Measurements from ENCODE around the gene POLR2B. TPM values are rescaled to one million over a fixed set of nuclear protein-coding genes. Genes with fewer than 3 reads are reported as not detected.
A peak's percentile ranks its signal among the peaks of the same experiment; 100 is the strongest.

POLR2B gene
- total RNA-seq, 1 experiment from 2014 or later, result 101 TPM

DNA sequence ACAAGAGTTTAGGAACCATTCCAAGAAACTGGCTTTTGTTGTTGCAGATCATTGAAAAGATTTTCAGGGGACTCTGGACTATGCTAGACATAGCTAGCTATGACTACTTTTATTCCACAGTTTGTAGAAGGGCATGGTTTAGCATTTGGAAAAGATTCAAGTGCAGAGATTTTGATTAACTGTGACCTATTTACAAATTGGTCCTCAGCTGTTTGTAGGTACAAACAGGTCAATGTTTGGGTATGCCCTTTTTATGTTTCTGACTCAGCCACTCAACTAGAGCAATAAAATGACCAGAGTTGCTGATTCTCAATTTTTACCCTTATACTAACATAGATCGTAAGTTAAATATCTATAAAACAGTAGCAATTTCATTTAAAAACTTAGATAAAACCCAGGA, 84.8 kb downstream of the POLR2B start:
- ChIA-PET CTCF (interaction anchor here (0.6 to 0.7 kb wide), 2 partner anchors 26 to 100 kb away, joined by 3 read pairs; no protein-coding TSS in a partner anchor), POLR2A (no interaction called here)
- Mint-ChIP-seq H3K9me3 (ENCODE audit: unreplicated experiment) (no peaks in the 10 kb centered on the region), H3K36me3 (ENCODE audit: insufficient read depth, unreplicated experiment) (peaks cover 6% of the 10 kb centered on the region), H3K27ac (ENCODE audit: low read depth, unreplicated experiment) (peak overlapping the region; percentile 8), H3K4me1 (ENCODE audit: insufficient read depth, unreplicated experiment) (peaks cover 16% of the 10 kb centered on the region), H3K4me3 (ENCODE audit: unreplicated experiment) (no peak overlapping the region), H3K27me3 (ENCODE audit: insufficient read depth, unreplicated experiment) (no peaks in the 10 kb centered on the region)
- BruUV-seq (replicated peaks), result no TSS peak
- TF ChIP-seq, protein P1, sequence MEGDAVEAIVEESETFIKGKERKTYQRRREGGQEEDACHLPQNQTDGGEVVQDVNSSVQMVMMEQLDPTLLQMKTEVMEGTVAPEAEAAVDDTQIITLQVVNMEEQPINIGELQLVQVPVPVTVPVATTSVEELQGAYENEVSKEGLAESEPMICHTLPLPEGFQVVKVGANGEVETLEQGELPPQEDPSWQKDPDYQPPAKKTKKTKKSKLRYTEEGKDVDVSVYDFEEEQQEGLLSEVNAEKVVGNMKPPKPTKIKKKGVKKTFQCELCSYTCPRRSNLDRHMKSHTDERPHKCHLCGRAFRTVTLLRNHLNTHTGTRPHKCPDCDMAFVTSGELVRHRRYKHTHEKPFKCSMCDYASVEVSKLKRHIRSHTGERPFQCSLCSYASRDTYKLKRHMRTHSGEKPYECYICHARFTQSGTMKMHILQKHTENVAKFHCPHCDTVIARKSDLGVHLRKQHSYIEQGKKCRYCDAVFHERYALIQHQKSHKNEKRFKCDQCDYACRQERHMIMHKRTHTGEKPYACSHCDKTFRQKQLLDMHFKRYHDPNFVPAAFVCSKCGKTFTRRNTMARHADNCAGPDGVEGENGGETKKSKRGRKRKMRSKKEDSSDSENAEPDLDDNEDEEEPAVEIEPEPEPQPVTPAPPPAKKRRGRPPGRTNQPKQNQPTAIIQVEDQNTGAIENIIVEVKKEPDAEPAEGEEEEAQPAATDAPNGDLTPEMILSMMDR (IDR thresholded peaks at IDR 0.05; ENCODE audit: unreplicated experiment), result no peak
- no peak for DNase-seq (ENCODE audit: unreplicated experiment)
- intact Hi-C loops (cut with micrococcal nuclease), result no loop called here

GRCh38 chr4:57064120-57064519, 85.4 kb downstream of the POLR2B start:
- no peak overlapping the region for H3K4me3 Mint-ChIP-seq (ENCODE audit: unreplicated experiment)
- peaks cover 16% of the 10 kb centered on the region for H3K4me1 Mint-ChIP-seq (ENCODE audit: insufficient read depth, unreplicated experiment)
- peaks cover 6% of the 10 kb centered on the region for H3K36me3 Mint-ChIP-seq (ENCODE audit: insufficient read depth, unreplicated experiment)
- H3K9me3 Mint-ChIP-seq (ENCODE audit: unreplicated experiment), result no peaks in the 10 kb centered on the region
- POLR2A ChIA-PET, result no interaction called here
- no TSS peak for BruUV-seq (replicated peaks)
- H3K27me3 Mint-ChIP-seq (ENCODE audit: insufficient read depth, unreplicated experiment), result no peaks in the 10 kb centered on the region
- H3K27ac Mint-ChIP-seq (ENCODE audit: low read depth, unreplicated experiment), result no peak overlapping the region
- CTCF ChIA-PET, result interaction anchor here (0.6 to 2.7 kb wide), 4 partner anchors 10 to 94 kb away, joined by 3 to 11 read pairs (median 6); no protein-coding TSS in a partner anchor
- TF ChIP-seq, protein P1 (IDR thresholded peaks at IDR 0.05; ENCODE audit: unreplicated experiment), result no peak
- peak; percentile 49 for DNase-seq (ENCODE audit: unreplicated experiment)
- intact Hi-C loops (cut with micrococcal nuclease), result no loop called here

- intact Hi-C loops (cut with micrococcal nuclease), result no loop called here
- H3K4me3 Mint-ChIP-seq (ENCODE audit: unreplicated experiment), result no peak overlapping the region
- H3K36me3 Mint-ChIP-seq (ENCODE audit: insufficient read depth, unreplicated experiment), result peaks cover 6% of the 10 kb centered on the region
- no peaks in the 10 kb centered on the region for H3K27me3 Mint-ChIP-seq (ENCODE audit: insufficient read depth, unreplicated experiment)
- peaks cover 16% of the 10 kb centered on the region for H3K4me1 Mint-ChIP-seq (ENCODE audit: insufficient read depth, unreplicated experiment)
- ChIA-PET POLR2A (interaction anchor here (1.0 kb wide), 1 partner anchor 11 kb away, joined by 3 read pairs; no protein-coding TSS in a partner anchor), CTCF (interaction anchor here (0.5 to 3.0 kb wide), 6 partner anchors 9 to 99 kb away, joined by 3 to 14 read pairs (median 6); no protein-coding TSS in a partner anchor)
- TF ChIP-seq, protein P1 (IDR thresholded peaks at IDR 0.05; ENCODE audit: unreplicated experiment), result no peak
- peak; percentile 80 for DNase-seq (ENCODE audit: unreplicated experiment)
- no TSS peak for BruUV-seq (replicated peaks)
- H3K27ac Mint-ChIP-seq (ENCODE audit: low read depth, unreplicated experiment), result peak overlapping the region; percentile 21
- H3K9me3 Mint-ChIP-seq (ENCODE audit: unreplicated experiment), result no peaks in the 10 kb centered on the region
Measured at GRCh38 chr4:57064811-57065711, 86.4 kb downstream of the POLR2B start.

- Mint-ChIP-seq H3K27ac (ENCODE audit: low read depth, unreplicated experiment) (peak overlapping the region; percentile 21), H3K27me3 (ENCODE audit: insufficient read depth, unreplicated experiment) (no peaks in the 10 kb centered on the region), H3K4me1 (ENCODE audit: insufficient read depth, unreplicated experiment) (peaks cover 23% of the 10 kb centered on the region), H3K36me3 (ENCODE audit: insufficient read depth, unreplicated experiment) (peaks cover 6% of the 10 kb centered on the region), H3K9me3 (ENCODE audit: unreplicated experiment) (no peaks in the 10 kb centered on the region), H3K4me3 (ENCODE audit: unreplicated experiment) (no peak overlapping the region)
- no TSS peak for BruUV-seq (replicated peaks)
- TF ChIP-seq, protein P1 (IDR thresholded peaks at IDR 0.05; ENCODE audit: unreplicated experiment), result no peak
- ChIA-PET CTCF (interaction anchor here (0.5 to 3.0 kb wide), 10 partner anchors 8 to 358 kb away, joined by 3 to 14 read pairs (median 3); partner anchors contain the start of gene NOA1), POLR2A (interaction anchor here (1.0 kb wide), 1 partner anchor 11 kb away, joined by 3 read pairs; no protein-coding TSS in a partner anchor)
- DNase-seq (ENCODE audit: unreplicated experiment), result no peak
- intact Hi-C loops (cut with micrococcal nuclease), result no loop called here
Measured at GRCh38 chr4:57065730-57066482, 87.2 kb downstream of the POLR2B start.

All from MCF 10A (cell line).